ENCODE results near the gene ARHGAP24. TPM values are rescaled to one million over a fixed set of nuclear protein-coding genes. Genes with fewer than 3 reads are reported as not detected.

Gene ARHGAP24
- total RNA-seq, 2 experiments from 2014 or later, result 0.30 to 0.53 TPM

DNA sequence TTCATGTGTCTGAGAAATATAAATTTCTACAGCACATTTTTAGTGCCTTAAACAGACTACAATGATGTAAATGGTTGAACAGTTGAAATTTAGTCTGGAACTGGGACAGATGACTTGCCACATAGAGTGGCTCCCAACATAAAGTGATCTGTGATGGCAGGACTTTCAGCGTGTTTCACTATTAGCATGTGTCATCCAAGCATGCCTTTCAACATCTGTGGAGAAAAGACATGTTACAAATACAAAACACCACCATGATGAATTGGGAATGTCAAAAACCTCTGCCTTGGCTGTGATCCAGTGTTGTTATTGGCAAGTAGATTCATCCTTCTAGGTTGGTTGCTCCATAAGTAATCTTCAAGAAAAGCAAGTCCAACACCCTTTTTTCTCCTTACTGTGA is 536.2 kb downstream of the ARHGAP24 start:
- H3K9me3 Mint-ChIP-seq, result no peaks in the 10 kb centered on the region
- POLR2A ChIA-PET, result no interaction called here
- Histone ChIP-seq H3K36me3 (ENCODE audit: insufficient read depth, low read length) (no peaks in the 10 kb centered on the region), H3K27me3 (ENCODE audit: control insufficient read depth in 1 of 2, insufficient read depth in 2 of 2, low read length in 2 of 2) (no peaks in the 10 kb centered on the region), H3K27ac (ENCODE audit: low read depth in 1 of 2, low read length in 2 of 2) (no peak overlapping the region), H3K9me3 (ENCODE audit: control insufficient read depth in 1 of 2, insufficient read depth in 1 of 2, low read length in 2 of 2) (no peaks in the 10 kb centered on the region), H3K4me3 (ENCODE audit: low read length) (no peak overlapping the region), H3K4me1 (ENCODE audit: insufficient read depth, low read length) (no peaks in the 10 kb centered on the region)
- H3K36me3 Mint-ChIP-seq (ENCODE audit: low read depth), result no peaks in the 10 kb centered on the region
- H3K27me3 Mint-ChIP-seq, result no peaks in the 10 kb centered on the region
- no peak for DNase-seq
- intact Hi-C loops (cut with DNase I, micrococcal nuclease), result no loop called here
- TF ChIP-seq, protein P1, sequence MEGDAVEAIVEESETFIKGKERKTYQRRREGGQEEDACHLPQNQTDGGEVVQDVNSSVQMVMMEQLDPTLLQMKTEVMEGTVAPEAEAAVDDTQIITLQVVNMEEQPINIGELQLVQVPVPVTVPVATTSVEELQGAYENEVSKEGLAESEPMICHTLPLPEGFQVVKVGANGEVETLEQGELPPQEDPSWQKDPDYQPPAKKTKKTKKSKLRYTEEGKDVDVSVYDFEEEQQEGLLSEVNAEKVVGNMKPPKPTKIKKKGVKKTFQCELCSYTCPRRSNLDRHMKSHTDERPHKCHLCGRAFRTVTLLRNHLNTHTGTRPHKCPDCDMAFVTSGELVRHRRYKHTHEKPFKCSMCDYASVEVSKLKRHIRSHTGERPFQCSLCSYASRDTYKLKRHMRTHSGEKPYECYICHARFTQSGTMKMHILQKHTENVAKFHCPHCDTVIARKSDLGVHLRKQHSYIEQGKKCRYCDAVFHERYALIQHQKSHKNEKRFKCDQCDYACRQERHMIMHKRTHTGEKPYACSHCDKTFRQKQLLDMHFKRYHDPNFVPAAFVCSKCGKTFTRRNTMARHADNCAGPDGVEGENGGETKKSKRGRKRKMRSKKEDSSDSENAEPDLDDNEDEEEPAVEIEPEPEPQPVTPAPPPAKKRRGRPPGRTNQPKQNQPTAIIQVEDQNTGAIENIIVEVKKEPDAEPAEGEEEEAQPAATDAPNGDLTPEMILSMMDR (IDR thresholded peaks at IDR 0.05), result no peak
- H3K27ac Mint-ChIP-seq, result no peak overlapping the region
- no peaks in the 10 kb centered on the region for H3K4me1 Mint-ChIP-seq (ENCODE audit: low read depth)
- CTCF ChIA-PET, result no interaction called here
- no peak overlapping the region for H3K4me3 Mint-ChIP-seq
- no peak for ATAC-seq (ENCODE audit: poor library complexity)

- no peak overlapping the region for H3K4me3 ChIP-seq (ENCODE audit: low read length)
- ATAC-seq (ENCODE audit: poor library complexity) (no peak), DNase-seq (no peak)
- H3K27ac Mint-ChIP-seq, result no peak overlapping the region
- H3K4me1 Mint-ChIP-seq (ENCODE audit: low read depth), result no peaks in the 10 kb centered on the region
- no peaks in the 10 kb centered on the region for H3K4me1 ChIP-seq (ENCODE audit: insufficient read depth, low read length)
- no peak overlapping the region for H3K4me3 Mint-ChIP-seq
- TF ChIP-seq, protein P1 (IDR thresholded peaks at IDR 0.05), result no peak
- POLR2A ChIA-PET, result no interaction called here
- no peaks in the 10 kb centered on the region for H3K27me3 Mint-ChIP-seq
- H3K36me3 Mint-ChIP-seq (ENCODE audit: low read depth), result no peaks in the 10 kb centered on the region
- H3K9me3 Mint-ChIP-seq, result no peaks in the 10 kb centered on the region
- CTCF ChIA-PET, result no interaction called here
- H3K36me3 ChIP-seq (ENCODE audit: insufficient read depth, low read length), result no peaks in the 10 kb centered on the region
- no peaks in the 10 kb centered on the region for H3K27me3 ChIP-seq (ENCODE audit: control insufficient read depth in 1 of 2, insufficient read depth in 2 of 2, low read length in 2 of 2)
- intact Hi-C loops (cut with DNase I, micrococcal nuclease), result no loop called here
- no peaks in the 10 kb centered on the region for H3K9me3 ChIP-seq (ENCODE audit: control insufficient read depth in 1 of 2, insufficient read depth in 1 of 2, low read length in 2 of 2)
- no peak overlapping the region for H3K27ac ChIP-seq (ENCODE audit: low read depth in 1 of 2, low read length in 2 of 2)
Observed at GRCh38 chr4:86013621-86014020, 538.7 kb downstream of the ARHGAP24 start.

DNA sequence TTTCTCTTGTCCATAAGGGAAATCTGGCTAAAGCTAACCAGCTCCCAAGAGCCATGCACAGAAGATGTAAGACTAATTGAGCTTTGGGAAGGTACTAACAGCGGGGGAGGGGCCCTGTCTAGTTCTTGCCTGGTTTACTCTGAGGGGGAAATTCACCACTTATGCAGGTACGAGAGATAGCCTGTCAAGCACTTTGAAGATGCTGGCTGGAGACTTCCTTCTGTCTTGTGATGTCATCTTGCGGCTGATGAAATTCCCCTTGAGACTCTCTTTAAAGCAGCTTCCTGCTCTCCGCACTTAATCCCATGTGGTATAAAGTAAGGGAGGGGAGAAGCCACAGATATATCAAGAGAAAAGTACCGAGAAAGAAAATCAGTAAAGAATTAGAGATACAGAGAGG is 539.6 kb downstream of the ARHGAP24 start:
- Histone ChIP-seq H3K4me3 (ENCODE audit: low read length) (no peak overlapping the region), H3K36me3 (ENCODE audit: insufficient read depth, low read length) (no peaks in the 10 kb centered on the region), H3K4me1 (ENCODE audit: insufficient read depth, low read length) (no peaks in the 10 kb centered on the region), H3K27ac (ENCODE audit: low read depth in 1 of 2, low read length in 2 of 2) (no peak overlapping the region), H3K9me3 (ENCODE audit: control insufficient read depth in 1 of 2, insufficient read depth in 1 of 2, low read length in 2 of 2) (no peaks in the 10 kb centered on the region), H3K27me3 (ENCODE audit: control insufficient read depth in 1 of 2, insufficient read depth in 2 of 2, low read length in 2 of 2) (no peaks in the 10 kb centered on the region)
- Mint-ChIP-seq H3K27me3 (no peaks in the 10 kb centered on the region), H3K4me1 (ENCODE audit: low read depth) (no peaks in the 10 kb centered on the region), H3K4me3 (no peak overlapping the region), H3K27ac (no peak overlapping the region), H3K36me3 (ENCODE audit: low read depth) (no peaks in the 10 kb centered on the region), H3K9me3 (no peaks in the 10 kb centered on the region)
- CTCF ChIA-PET, result no interaction called here
- DNase-seq (no peak), ATAC-seq (ENCODE audit: poor library complexity) (no peak)
- POLR2A ChIA-PET, result no interaction called here
- intact Hi-C loops (cut with DNase I, micrococcal nuclease), result no loop called here
- TF ChIP-seq, protein P1 (IDR thresholded peaks at IDR 0.05), result no peak

Measured in CD4-positive, alpha-beta T cell (primary cell).